ENCODE measurements around the gene ALPG. TPM values are rescaled to one million over a fixed set of nuclear protein-coding genes. Genes with fewer than 3 reads are reported as not detected.
"Not testable (repeated sequence)": the region's sequence is repeated elsewhere in the genome, so short reads cannot be mapped to it uniquely, and the experiment has no call there.

ALPG gene
- polyA plus RNA-seq (ENCODE audit: insufficient read length in 4 of 4), result under 1 TPM in 1 of 4 donors, not detected in 3; 0.05 TPM

DNA sequence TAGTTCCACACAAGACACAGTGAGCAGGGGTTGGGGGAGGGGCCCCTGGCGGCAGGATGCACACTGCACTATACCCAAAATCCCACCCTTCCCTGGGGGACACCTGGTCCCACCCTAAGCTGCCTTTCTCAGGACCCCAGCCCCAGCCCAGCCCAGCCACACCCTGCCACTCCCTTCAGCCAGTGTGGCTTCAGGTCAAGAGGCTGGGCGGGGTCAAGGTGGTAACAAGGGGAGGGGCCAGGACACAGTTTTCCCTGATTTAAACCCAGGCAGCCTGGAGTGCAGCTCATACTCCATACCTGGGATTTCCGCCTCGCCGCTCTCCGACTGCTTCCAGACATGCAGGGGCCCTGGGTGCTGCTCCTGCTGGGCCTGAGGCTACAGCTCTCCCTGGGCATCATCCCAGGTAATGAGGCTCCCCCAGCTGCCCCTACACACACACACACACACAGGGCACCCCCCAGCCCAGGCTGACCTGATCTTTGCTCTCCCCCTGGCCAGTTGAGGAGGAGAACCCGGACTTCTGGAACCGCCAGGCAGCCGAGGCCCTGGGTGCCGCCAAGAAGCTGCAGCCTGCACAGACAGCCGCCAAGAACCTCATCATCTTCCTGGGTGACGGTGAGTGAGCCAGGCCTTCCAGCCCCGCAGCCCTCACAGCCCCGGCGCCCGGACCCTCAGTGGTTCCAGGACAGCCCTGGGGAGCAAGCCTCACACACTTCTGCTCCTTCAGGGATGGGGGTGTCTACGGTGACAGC, at the start of gene ALPG:
Gene ALPG, plus strand, starts transcription at position 289 of the 755 bp plus-strand sequence. Its CDS starts 51 bp downstream, at position 340.
- no peak for DNase-seq (ENCODE audit: low read depth in 4 of 4, low spot score in 2 of 4)

DNA sequence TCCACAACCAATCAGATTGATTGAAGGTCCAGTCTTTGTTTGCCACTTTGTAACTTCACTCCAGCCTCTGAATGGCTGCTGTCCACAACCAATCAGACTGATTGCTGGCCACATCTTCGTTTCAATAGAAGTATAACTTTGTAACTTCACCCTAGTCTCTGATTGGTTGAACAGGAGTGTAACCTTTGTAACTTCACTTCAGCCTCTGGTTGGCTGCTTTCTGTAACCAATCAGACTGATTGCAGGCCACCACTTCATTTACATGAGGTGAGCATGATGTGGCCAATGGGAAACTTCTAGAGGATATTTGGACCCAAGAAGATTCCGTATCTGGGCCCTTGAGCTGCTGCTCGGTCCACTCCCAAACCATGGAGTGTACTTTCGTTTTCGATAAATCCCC, 45.0 kb upstream of the ALPG start:
- DNase-seq (ENCODE audit: low read depth in 4 of 4, low spot score in 2 of 4), result no peak

DNA sequence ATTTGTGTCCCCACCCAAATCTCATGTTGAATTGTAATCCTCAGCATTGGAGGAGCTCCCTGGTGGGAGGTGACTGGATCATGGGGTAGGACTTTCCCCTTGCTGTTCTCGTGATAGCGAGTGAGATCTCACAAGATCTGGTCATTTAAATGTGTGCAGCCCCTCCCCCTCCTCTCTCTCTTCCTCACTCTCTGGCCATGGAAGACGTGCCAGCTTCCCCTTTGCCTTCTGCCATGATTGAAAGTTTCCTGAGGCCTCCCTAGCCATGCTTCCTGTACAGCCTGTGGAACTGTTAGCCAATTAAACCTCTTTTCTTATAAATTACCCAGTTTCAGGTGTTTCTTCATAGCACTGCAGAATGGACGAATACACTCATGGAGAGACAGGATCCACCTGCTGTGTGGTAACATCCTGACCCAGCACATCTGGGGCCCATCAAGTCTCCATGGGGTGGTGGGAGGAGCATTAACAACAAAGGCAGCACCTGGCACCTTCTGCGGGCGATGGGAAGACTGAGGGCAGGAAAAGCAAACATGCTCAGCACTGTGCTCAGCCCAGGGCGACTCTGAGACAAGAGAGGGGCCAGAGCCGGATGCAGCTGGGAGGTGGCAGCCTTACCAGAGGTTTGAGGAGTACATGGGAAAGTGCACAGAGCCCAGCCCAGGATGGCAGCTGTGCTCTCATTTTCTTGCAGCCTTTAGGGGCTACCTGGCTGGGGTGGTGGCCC, 44.3 kb upstream of the ALPG start:
- DNase-seq (ENCODE audit: low read depth in 4 of 4, low spot score in 2 of 4), result no peak

DNA sequence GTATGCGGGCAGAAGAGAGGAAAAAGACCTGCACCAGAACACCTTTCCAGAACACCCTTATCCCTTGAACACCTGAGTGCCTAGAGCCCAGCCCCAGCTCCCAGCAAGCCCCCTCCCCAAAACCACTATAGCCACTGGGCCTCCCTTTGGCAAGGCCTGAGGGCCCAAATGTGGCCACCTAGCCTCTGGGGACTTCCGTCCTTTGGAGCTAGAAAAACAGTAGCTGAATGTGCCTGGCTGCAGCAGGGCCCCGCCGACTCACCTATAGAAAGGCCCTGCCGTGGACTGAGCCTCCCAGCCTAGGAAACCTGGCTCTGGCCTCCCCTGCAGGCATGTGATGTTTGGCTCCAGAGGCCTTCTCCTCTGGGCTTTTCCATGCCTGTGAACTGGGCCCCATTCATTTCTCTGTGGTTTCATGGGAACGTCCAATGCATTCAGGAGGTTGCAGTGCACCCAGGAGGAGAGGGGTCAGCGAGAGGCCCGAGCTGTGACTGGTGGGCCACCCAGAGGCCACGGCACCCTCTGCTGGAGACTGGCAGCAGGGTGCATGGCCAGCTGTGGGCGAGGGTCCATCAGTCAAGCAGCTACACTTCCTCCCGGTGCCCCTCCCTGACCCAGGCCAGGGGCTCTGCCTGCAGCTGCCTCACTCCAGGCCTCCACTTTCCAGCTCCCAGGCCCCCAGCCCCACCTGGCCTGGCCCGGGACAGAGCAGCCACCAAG, 43.4 kb upstream of the ALPG start:
- DNase-seq (ENCODE audit: low read depth in 4 of 4, low spot score in 2 of 4), result not testable (repeated sequence)

DNA sequence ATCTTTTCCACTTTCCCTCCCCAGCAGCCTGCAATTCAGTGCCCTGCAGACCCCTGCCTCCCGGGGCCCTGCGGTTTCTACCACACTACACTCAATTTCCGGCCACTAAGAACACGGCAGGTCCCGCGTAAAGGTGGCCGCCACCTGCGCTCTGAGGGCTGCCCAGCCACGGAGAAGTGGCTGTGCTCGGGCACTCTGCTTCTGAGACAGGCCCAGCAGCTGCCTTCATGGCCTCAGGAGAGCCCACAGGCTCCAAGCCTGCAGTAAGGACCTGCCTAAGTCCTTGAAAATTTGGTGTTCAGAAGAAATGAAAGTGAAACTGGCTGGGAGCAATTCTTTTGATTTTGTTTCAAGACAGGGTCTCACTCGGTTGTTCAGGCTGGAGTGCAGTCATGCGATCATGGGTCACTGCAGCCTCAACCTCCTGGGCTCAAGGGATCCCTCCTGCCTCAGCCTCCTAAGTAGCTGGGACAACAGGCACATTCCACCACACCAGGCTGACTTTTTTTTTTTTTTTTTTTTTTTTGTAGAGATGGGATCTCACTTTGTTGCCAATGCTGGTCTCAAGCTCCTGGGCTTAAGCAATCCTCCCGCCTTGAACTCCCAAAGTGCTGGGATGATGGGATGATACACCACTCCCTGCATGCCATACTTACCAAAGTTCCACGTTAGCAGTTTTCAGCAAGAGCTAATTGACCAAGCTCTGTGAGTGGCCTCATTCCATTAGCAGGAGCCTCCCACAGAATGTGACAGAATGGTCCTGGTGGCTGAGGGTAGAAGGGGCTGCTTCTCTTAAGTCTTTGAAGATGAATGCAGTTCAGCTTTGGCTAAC, 42.6 kb upstream of the ALPG start:
- DNase-seq (ENCODE audit: low read depth in 4 of 4, low spot score in 2 of 4), result no peak

DNA sequence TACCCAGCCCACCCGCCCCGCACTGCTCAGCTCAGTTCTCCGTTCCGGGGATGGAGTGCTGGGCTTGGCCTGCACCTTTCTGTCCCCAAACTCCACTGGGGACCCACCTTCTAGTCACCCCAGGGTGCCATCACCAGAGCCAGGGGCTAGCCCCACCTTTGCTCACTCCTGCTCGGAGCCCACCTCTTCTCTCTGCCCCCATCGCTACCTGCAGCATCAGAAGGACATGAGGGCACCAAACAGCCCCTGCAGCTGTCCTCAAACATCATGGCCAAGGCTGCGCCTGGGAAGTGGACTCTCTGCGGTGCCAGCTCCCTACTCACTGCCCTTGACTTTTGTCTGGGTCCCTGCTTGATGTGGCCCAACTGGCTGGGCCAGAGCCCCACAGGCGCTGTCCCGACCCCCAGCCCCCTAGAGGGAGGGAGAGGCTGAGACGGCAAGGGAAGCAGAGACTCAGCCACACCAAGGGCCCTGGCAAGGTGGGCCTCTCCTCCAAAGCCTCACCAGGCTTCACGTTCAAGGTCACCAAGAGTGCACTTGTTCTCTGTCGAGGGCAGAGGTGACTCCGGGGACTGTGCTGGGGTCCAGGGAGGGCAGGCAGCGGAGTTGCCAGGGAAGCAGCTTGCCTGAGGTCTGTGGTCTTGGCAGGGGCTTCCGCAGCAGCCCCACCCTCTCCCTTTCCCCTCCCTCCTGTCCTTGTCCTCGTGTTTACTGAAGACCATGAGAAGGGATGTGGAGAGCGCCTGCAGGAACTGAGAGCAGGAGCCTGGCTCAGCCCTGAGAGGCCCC, 41.6 kb upstream of the ALPG start:
- DNase-seq (ENCODE audit: low read depth in 4 of 4, low spot score in 2 of 4), result not testable (repeated sequence)

DNA sequence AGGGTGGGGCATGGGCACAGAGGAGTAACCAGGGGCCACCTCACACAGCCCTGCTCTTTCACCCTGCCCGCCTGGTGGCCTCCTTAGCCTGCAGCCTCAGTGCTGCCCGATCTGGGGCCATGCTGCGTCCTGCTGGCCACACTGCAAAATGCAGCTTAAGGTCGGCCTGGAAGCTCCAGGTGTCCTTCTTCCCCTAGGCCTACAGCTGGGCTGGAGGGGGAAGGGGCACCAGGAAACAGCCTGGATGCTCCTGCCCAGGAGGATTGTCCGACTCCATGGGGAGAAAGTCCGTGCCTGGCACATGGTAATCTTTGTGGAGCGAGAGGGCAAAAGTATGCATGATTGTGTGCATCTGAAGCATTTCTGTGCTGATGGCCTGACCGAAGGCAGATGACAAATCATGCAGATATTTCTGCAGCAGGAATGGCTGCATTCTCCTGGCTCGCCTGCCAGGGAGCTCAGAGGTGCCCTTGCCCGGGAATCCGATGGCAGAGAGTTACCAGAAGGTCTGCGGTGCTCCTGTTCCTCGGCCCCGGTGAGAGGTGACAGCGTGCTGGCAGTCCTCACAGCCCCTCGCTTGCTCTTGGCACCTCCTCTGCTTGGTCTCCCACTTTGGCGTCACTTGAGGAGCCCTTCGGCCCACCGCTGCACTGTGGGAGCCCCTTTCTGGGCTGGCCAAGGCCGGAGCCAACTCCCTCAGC, 40.9 kb upstream of the ALPG start:
- no peak for DNase-seq (ENCODE audit: low read depth in 4 of 4, low spot score in 2 of 4)

DNA sequence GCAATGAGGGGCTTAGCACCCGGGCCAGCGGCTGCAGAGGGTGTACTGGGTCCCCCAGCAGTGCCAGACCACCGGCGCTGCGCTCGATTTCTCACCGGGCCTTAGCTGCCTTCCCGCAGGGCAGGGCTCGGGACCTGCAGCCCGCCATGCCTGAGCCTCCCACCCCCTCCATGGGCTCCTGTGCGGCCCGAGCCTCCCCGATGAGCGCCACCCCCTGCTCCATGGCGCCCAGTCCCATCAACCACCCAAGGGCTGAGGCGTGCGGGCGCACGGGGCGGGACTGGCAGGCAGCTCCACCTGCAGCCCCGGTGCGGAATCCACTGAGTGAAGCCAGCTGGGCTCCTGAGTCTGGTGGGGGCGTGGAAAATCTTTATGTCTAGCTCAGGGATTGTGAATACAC, 40.2 kb upstream of the ALPG start:
- DNase-seq (ENCODE audit: low read depth in 4 of 4, low spot score in 2 of 4), result not testable (repeated sequence)

DNA sequence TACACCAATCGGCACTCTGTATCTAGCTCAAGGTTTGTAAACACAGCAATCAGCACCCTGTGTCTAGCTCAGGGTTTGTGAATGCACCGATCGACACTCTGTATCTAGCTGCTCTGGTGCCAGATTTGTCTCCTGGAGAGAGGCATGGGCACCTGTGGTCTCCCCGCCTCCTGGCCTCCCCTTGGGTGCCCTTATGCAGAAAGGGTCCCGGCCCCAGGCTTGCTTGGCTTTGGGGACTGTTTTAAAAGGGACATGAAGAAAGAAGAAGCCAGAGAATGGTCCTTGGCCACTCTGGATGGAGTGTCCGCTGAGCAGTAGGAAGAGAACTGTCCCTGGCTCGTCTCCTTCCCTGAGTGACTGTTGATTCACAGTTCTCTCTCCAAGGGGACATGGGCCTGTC, 39.6 kb upstream of the ALPG start:
- no peak for DNase-seq (ENCODE audit: low read depth in 4 of 4, low spot score in 2 of 4)

DNA sequence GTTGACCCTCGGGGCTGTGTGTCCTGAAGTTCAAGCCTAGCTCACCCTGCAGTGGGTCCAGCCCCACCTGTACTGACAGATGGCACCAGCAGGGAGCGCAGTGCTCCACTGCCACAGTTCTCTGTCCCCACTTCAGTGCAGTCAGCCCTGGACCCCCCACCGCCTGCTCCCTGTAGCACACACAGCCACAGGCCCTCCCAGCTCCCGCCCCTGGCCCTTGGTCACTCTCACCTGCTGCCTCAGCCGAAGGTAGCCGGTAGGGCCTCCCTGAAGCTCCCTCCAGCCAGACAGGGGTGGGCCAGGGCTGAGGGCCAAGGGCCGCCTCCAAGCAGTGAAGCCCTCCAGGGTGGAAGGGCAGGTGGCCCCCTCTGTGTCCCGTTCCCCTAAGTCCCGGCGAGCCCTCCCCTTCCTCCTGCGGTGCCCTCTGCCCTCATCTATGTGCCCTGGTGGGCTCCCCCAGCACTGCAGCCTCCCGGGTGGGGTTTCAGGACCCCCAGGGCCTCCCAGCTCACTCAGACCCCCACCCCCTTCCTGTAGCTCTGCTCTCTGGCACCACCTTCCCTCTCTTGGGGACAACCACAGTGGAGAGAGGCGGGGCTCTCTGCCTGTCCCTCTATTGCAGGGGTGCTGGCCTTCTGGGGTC, 38.9 kb upstream of the ALPG start:
- no peak for DNase-seq (ENCODE audit: low read depth in 4 of 4, low spot score in 2 of 4)

DNA sequence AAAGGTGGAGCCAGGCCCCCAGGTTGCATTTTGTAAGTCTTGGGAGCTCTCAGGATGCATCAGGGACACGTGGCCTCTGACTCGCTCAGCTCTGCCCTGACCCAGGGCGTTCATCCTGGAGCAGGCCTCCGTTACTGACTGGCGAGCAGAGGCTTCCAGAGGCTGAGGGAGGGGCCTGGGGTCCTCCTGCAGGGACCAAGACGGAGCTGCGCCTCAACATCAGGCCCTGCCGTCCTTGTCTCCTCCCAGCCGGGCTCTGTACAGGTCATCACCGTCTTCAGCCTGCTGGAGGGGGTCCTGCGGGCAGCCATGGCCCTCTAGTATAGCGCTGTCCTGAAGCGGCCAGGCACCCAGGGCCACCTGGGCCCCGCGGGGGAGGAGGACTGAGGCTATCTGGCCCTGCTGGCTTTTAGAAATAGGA, 38.3 kb upstream of the ALPG start:
- no peak for DNase-seq (ENCODE audit: low read depth in 4 of 4, low spot score in 2 of 4)

DNA sequence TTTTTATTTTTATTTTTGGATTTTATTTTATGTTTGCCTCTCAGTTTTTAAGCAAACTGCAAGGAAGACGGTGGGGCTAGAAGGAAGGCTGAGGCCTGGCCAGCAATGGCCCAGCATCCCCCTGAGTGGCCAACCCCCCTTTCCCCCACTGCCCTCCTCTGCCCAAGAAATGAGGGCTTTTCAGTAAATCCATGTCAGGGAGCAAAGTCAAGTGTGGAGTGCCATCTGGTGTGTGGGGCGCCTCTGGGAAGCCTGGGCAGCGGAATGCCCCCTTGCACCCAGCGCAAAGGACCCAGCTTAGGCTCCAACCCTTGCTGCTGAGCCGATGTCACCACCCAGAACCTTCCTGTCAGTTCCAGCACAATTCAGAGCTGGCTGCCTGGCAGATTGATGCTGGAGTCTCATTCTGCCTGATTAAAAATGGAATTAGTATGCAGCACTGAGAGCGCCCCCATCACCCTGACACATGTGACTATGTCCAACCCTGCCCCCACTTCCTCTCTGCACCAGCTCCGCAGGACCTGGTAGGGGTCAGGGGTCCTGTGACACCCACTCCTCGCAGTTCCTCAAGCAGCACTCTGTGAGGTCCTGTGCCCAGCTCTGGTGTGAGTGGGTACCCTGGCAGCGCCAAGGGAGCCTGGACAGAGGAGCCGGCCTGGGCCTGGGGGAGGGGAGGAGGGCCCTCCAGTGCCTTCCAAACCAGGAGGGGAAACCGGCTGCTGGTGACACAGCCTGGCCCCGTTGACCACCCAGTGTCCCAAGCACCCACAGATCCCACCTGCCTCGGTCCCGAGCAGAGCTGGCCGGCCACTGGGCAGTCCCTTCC, 37.3 kb upstream of the ALPG start:
- DNase-seq (ENCODE audit: low read depth in 4 of 4, low spot score in 2 of 4), result no peak

DNA sequence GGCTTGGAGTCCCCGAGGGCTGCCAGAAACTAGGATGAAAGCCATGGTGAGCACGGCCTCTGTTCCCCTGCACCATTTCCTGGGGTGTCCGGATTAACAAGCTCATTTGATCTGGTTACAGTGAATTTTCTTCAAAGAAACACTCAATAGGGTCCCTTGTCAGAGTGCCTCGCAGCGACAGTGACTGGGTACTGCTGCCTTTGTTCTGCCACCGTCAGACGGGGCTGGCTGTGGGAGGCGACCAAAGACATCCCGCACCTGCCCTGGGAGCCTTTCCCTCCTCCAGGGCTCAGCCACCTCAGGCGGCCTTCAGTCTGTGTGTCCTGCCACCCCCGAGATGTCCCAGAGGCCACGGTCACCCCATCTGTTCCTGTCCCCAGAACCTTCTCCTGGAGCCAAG, 36.6 kb upstream of the ALPG start:
- DNase-seq (ENCODE audit: low read depth in 4 of 4, low spot score in 2 of 4), result not testable (repeated sequence)

DNA sequence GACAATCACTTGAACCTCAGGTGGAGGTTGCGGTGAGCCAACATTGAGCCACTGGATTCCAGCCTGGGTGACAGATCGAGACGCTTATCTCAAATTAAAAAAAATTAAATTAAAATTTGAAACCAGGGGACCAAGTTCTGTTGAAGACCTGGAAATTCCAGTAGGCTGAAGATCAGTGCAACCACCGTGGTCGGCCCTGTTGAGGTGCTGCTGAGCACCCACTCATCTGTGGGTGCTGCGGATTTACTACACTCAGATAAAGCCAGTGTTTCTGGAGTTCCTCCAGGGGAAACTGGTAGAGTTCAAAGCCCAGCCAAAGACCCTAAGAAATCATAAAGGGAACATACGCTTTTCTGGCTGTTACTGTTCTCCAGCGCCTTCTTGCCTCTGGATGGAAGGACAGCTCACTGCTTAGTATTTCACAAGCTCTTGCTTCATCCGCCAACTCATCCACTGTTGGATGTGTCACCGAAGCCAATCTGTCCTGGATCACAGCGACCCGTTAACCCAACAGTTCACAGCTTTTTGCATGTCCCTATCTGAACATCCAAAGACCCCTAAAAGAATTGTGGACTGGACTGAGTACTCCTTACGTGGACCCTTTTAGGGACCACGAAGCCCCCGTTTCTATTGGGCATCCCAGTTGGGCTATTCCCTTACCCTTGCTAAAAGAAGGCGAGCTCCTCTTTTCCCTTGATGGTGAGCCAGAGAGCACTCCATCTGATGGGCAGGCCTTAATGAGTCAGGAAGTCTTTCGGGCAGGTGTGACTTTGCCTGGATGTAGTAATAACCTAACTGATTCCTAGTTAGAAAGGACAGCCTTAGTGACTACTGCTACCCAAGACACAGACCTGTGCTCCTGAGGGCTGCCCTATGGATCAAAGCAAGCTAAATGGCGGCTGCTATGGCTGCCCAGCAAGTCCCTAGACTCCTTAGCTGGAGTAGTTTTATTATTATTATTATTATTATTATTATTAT, 34.1 kb upstream of the ALPG start:
- DNase-seq (ENCODE audit: low read depth in 4 of 4, low spot score in 2 of 4), result no peak

DNA sequence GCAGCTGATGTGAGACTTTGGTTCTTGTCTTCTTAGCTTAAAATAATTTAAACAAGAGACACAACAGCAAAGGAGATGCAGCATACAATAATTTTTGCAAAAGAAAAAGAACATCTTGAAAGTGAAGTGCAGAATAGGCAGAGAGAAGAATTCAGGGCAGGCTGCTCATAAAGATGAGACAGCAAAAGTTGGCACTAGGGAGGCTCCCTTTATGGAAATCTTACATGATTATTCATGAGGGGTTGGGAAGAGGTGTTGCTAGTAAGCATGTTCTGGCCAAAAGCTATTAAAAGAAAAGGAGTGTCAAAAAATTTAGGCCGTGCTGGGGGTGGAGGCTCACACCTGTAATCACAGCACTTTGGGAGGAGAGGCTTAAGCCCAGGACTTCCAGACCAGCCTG, 32.3 kb upstream of the ALPG start:
- no peak for DNase-seq (ENCODE audit: low read depth in 4 of 4, low spot score in 2 of 4)

DNA sequence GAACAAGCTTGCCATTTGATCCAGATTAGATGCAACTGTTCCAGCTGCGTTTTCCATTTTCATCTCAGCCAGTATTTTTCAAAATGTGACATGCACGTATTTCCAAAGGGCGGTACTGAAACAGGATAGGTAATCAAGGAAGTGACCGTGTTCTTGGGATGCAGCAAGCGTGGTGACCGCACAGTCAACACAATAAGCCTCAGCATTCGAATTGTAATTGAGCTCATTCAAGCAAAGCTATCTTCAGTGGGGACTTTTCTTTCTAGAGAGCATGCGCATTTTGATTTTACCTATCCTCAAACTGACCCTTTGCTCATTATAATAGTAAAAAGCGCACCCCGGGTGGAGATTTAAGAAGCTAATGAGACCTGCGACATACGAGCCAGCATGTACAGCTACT, 31.5 kb upstream of the ALPG start:
- DNase-seq (ENCODE audit: low read depth in 4 of 4, low spot score in 2 of 4), result no peak

DNA sequence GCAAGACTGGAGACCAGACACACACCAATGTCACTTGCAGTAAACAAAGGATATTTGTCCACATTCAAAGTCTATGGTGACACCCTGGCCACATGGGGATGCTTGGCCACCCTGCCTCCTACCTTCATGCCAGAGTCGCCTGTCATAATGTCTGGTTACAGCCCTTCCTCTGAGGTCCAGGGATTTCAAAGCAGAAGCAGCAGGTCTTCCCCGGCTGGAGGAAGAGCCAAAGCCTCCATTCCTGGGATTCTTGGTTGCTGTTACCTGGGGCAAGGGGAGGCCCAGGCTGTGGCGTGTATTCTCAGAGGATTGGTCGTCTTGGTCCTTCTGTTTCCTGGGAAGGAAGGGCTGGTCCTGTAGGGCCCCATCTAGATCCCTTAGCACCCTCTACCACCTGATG, 30.4 kb upstream of the ALPG start:
- DNase-seq (ENCODE audit: low read depth in 4 of 4, low spot score in 2 of 4), result no peak

Measured in left renal cortex interstitium (tissue), 4 donors.